ENCODE data around the gene ICAM5. TPM values are rescaled to one million over a fixed set of nuclear protein-coding genes. Genes with fewer than 3 reads are reported as not detected.

ICAM5 gene
- total and polyA plus RNA-seq, 2 experiments from 2014 or later, result 0.23 to 0.57 TPM

DNA sequence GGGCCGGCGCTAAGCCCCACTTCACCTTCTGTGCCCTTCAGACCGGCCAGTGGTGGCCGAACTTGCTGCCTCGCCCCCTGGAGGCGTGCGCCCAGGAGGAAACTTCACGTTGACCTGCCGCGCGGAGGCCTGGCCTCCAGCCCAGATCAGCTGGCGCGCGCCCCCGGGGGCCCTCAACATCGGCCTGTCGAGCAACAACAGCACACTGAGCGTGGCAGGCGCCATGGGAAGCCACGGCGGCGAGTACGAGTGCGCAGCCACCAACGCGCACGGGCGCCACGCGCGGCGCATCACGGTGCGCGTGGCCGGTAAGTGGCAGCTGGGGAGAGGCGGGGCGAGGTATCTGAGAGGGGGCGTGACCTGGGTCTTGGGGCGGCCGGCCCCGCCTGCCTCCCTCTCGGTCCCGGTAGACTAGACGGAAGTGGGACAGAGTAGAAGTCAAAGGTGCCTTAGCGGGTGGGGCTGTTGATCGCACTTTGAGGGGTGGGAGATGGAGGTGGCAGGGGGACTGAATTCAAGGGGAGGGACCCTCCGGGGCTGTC, 5.6 kb downstream of the ICAM5 start:
- peaks cover 23% of the 10 kb centered on the region for H3K4me1 ChIP-seq (ENCODE audit: insufficient read depth)
- H3K4me2 ChIP-seq, result peak overlapping the region; percentile 73

GRCh38 chr19:10295847-10296591, 6.3 kb downstream of the ICAM5 start:
- Histone ChIP-seq H3K4me2 (peak overlapping the region; percentile 73), H4K20me1 (ENCODE audit: insufficient read depth, poor library complexity, severe bottlenecking) (no peaks in the 10 kb centered on the region), H3K79me2 (no peaks in the 10 kb centered on the region), H3K36me3 (replicated peaks; ENCODE audit: insufficient read depth, low read depth) (no peaks in the 10 kb centered on the region), H2AFZ (no peak overlapping the region), H3K9me3 (ENCODE audit: low read depth) (no peaks in the 10 kb centered on the region), H3K27me3 (peaks cover 59% of the 10 kb centered on the region), H3K9me2 (replicated peaks; ENCODE audit: insufficient read depth) (no peaks in the 10 kb centered on the region), H3K4me1 (ENCODE audit: insufficient read depth) (peaks cover 18% of the 10 kb centered on the region), H3K4me3 (no peak overlapping the region), H3K27ac (no peak overlapping the region)
- DNase-seq (ENCODE audit: low spot score), result no peak
- 5% methylated on average over 43 of the region's 58 CpGs for WGBS (ENCODE audit: low lambda C conversion rate, missing lambda C conversion rate)
- TF ChIP-seq, protein P1, sequence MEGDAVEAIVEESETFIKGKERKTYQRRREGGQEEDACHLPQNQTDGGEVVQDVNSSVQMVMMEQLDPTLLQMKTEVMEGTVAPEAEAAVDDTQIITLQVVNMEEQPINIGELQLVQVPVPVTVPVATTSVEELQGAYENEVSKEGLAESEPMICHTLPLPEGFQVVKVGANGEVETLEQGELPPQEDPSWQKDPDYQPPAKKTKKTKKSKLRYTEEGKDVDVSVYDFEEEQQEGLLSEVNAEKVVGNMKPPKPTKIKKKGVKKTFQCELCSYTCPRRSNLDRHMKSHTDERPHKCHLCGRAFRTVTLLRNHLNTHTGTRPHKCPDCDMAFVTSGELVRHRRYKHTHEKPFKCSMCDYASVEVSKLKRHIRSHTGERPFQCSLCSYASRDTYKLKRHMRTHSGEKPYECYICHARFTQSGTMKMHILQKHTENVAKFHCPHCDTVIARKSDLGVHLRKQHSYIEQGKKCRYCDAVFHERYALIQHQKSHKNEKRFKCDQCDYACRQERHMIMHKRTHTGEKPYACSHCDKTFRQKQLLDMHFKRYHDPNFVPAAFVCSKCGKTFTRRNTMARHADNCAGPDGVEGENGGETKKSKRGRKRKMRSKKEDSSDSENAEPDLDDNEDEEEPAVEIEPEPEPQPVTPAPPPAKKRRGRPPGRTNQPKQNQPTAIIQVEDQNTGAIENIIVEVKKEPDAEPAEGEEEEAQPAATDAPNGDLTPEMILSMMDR (IDR thresholded peaks at IDR 0.05; ENCODE audit: poor library complexity), result no peak
- peak; percentile 77 for TF ChIP-seq EZH2 (IDR thresholded peaks at IDR 0.05; ENCODE audit: borderline replicate concordance)

More for the DNA sequence above, 5.6 kb downstream of the ICAM5 start:
- H3K9me2 ChIP-seq (replicated peaks; ENCODE audit: insufficient read depth), result no peaks in the 10 kb centered on the region
- H2AFZ ChIP-seq, result no peak overlapping the region
- no peaks in the 10 kb centered on the region for H4K20me1 ChIP-seq (ENCODE audit: insufficient read depth, poor library complexity, severe bottlenecking)
- H3K27me3 ChIP-seq, result peaks cover 66% of the 10 kb centered on the region
- H3K27ac ChIP-seq, result no peak overlapping the region
- TF ChIP-seq EZH2phosphoT487 (IDR thresholded peaks at IDR 0.05; ENCODE audit: low read depth, severe bottlenecking, unreplicated experiment), result peak; percentile 55
- TF ChIP-seq, protein P1 (IDR thresholded peaks at IDR 0.05; ENCODE audit: poor library complexity), result peak; percentile 8
- TF ChIP-seq EZH2 (IDR thresholded peaks at IDR 0.05; ENCODE audit: borderline replicate concordance), result peak; percentile 96
- no peak overlapping the region for H3K4me3 ChIP-seq
- H3K36me3 ChIP-seq (replicated peaks; ENCODE audit: insufficient read depth, low read depth), result no peaks in the 10 kb centered on the region
- H3K9me3 ChIP-seq (ENCODE audit: low read depth), result no peaks in the 10 kb centered on the region
- DNase-seq (ENCODE audit: low spot score), result no peak
- 8% methylated on average over 47 of the region's 48 CpGs for WGBS (ENCODE audit: low lambda C conversion rate, missing lambda C conversion rate)
- no peaks in the 10 kb centered on the region for H3K79me2 ChIP-seq

DNA sequence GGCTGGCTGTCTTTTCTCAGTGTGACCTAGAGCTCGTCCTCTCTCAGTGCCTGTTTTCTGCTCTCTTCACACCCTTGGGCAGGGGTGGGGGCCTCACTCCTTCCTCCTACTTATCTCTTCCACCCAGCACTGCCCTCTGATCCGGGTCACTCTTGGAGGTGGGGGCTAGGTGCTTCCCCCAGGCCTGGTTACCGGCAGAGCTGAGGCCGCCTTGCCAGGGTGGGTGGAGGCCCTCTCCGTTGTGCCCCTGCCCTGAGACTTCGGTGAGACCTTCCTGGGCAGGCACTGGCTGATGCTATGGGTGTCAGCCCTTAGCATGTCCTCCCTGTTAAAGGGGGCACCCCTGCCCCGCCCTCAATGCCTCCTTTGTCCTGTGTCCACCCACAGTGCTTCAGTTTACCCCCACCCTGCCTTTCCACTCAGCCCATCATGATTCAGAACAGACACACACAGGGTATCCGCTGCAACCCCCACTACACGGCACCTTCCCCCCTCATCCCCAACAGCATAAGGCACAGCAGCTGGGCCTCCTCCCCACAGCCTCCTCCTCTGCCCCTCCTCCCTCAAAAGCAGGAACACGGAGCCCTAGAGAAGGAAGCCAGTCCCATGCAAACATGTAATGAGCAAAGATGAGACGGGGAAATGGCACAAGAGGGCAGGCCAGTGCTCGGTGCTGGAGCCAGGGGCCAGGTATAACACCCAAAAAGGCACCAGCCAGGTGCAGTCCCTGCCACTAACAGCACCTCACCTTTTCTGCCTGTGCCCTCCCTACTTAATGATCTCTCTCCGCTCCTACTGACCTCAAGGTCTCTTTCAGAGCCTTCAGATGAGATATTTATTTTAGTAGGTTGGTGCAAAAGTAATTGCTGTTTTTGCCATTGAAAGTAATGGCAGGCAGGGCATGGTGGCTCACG, 10.1 kb downstream of the ICAM5 start:
- Histone ChIP-seq H4K20me1 (ENCODE audit: insufficient read depth, poor library complexity, severe bottlenecking) (no peaks in the 10 kb centered on the region), H3K4me1 (ENCODE audit: insufficient read depth) (peaks cover 9% of the 10 kb centered on the region), H2AFZ (no peak overlapping the region), H3K9me2 (replicated peaks; ENCODE audit: insufficient read depth) (no peaks in the 10 kb centered on the region), H3K9me3 (ENCODE audit: low read depth) (no peaks in the 10 kb centered on the region), H3K79me2 (no peaks in the 10 kb centered on the region), H3K27me3 (peaks cover 21% of the 10 kb centered on the region), H3K4me2 (no peak overlapping the region), H3K36me3 (replicated peaks; ENCODE audit: insufficient read depth, low read depth) (no peaks in the 10 kb centered on the region), H3K27ac (no peak overlapping the region), H3K4me3 (no peak overlapping the region)
- TF ChIP-seq EZH2phosphoT487 (IDR thresholded peaks at IDR 0.05; ENCODE audit: low read depth, severe bottlenecking, unreplicated experiment), result no peak
- TF ChIP-seq EZH2 (IDR thresholded peaks at IDR 0.05; ENCODE audit: borderline replicate concordance), result no peak
- TF ChIP-seq, protein P1 (IDR thresholded peaks at IDR 0.05; ENCODE audit: poor library complexity), result no peak
- 70% methylated on average over 14 of the region's 14 CpGs for WGBS (ENCODE audit: low lambda C conversion rate, missing lambda C conversion rate)
- DNase-seq (ENCODE audit: low spot score), result no peak
